IPS-11a (cell line): Measurements from ENCODE around the gene TBX5.

Experiments used
- H3K4me3 ChIP-seq: one replicate; pipeline ENCODE4 v1.5.1; 2013; ENCODE audit warnings: low read depth, low read length, control low read depth

TBX5 gene

DNA sequence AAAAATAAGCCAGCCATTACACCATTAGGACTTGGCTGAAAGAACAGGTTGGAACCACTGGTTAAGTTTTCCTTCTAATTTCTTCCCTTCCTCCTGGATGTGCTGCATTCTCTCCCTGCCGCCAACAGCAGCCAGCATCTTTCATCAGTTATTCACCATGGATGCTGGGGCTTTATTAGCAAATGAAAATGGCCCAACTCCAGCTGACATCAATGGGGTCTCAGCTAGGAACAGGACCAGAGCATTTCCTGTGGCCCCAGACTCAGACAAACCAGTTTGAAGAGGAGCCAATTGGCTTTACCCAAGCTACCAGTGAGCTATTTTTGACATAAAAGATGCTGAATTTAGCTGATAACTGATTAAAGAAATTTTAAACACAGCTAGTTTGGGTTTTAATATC is 26.0 kb upstream of the TBX5 start:
- H3K4me3 ChIP-seq: no peak overlapping the region

DNA sequence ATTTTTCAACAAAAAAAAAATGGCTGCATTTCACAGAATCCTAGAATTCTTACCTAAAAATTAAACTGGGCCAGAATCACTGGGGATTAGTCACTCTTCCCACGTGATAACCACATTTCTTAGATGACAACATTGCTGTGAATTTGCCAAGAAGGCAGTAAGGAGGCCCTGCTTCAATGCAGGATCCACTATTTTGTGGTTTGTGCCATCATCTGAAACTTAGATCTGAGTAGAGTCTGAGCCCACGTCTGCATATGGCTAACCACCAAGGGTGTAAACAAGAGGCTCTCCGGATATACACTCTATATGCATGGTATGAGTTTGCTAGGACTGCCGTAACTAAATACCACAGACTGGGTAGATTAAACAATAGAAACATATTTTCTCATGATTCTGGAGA is 24.4 kb upstream of the TBX5 start:
- no peak overlapping the region for H3K4me3 ChIP-seq

DNA sequence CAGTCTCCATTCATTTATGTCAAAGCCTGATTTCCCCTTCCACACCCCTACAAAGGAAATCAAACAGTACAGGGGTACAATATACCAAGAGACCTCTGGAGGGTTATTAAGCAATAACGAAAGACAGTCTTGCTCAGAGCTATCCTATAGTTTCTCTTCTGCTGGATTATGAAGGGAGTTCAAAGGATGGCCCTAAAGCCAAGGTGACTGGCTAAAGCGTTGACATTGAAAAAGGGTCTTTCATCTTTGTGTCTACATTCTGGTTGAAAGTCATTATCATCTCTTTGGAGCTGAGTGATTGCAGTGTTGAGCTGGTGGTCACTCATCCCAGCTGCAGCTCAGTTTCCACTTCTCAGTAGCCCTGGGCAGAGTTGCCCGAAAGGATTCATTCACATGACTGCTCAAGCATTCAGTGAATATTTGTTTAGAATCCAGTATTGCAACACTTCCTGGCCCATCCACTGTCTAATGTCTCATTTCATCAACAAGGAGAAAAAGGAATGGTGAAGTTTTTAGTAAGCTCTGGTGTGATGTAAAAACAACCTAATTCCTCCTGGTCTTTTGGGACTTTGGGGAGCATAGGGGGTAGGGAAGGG is 19.2 kb upstream of the TBX5 start:
- H3K4me3 ChIP-seq: no peak overlapping the region

DNA sequence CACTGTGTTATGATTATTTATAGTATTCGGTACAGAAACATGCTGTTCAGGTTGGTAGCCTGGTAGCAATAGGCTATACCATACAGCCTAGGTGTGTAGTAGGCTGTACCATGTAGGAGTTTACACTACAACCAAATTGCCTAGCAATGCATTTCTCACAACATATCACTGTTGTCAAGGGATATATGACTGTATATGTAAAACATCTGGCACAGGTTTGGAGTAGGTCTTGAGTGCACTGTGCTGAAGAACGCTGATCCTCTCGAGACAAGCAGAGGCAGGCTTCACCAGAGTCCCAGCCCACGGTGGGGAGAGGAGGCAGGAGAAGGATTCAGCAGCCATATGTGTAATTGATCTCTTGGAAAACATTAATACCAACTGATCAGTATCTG is 15.0 kb upstream of the TBX5 start:
- H3K4me3 ChIP-seq: no peak overlapping the region

- H3K4me3 ChIP-seq: no peak overlapping the region
Observed at GRCh38 chr12:114420182-114420943, 14.4 kb upstream of the TBX5 start.

DNA sequence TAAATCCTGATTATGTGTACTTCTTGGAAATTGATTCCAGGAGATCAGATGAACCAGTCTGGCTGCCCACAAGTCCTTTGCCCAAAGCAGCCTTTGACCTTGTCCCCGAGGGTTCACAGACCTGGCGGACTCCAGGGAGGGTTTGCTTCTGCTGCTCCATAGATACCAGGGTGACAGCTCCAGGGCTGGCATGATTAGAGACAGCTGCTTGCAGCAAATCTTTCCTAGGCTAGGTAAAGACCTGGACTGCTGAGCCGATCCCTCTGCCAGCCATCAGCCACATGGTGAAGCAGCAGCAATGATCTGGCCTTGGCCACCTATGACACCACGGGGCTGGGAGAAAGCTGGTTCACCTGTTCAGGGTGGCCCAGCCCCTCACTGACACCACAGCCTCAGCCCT is 10.1 kb upstream of the TBX5 start:
- H3K4me3 ChIP-seq: no peak overlapping the region

DNA sequence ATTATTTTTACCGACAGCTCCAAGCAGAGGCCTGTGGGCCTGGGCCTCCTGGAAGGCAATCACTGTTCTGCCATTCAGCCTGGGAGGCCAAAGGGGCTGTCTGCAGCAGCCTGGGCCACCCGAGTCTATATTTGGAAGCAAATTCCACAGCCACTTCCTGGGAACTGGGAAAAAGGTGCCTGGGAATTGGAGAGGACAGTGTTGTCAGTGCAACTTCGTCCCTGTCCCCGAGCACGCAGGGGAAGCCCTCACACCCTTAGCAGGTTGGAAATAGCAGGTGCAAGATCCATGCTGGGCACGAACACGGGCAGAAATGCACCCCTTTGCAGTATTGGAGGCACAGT is 9.6 kb upstream of the TBX5 start:
- H3K4me3 ChIP-seq: no peak overlapping the region

DNA sequence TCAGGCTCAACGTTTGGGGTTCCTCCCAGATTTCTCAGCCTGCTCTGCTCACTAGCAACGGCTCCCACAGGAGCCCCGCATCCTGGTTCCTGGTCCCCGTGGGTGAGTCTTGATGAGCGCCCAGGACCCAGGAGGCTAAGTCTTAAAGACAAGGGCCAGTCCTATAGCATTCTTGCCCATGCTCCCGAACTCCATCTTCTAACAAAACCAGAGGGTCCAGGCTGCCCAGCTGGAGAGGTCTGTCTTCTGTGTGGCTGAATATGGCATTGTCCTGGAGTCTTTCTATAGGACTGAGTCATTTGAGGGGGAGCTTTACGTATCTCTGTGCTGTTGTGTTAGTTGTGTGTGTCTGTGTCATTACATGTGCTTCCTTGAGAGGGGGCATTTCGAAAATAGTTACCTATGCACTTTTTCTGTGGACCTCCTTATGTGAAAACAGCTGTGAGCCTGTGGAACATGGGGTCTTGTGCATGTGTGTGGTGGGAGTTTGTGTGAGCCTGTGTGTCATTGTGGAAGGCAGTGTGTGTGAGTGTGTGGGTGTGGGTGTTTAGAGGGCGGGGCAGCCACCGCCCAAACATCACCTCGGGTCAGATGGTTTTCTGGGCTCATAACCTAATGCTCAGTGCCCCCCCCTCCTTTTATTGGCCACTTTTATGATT is 9.1 kb upstream of the TBX5 start:
- no peak overlapping the region for H3K4me3 ChIP-seq

GRCh38 chr12:114414031-114414865 is 8.3 kb upstream of the TBX5 start:
- H3K4me3 ChIP-seq: no peak overlapping the region

DNA sequence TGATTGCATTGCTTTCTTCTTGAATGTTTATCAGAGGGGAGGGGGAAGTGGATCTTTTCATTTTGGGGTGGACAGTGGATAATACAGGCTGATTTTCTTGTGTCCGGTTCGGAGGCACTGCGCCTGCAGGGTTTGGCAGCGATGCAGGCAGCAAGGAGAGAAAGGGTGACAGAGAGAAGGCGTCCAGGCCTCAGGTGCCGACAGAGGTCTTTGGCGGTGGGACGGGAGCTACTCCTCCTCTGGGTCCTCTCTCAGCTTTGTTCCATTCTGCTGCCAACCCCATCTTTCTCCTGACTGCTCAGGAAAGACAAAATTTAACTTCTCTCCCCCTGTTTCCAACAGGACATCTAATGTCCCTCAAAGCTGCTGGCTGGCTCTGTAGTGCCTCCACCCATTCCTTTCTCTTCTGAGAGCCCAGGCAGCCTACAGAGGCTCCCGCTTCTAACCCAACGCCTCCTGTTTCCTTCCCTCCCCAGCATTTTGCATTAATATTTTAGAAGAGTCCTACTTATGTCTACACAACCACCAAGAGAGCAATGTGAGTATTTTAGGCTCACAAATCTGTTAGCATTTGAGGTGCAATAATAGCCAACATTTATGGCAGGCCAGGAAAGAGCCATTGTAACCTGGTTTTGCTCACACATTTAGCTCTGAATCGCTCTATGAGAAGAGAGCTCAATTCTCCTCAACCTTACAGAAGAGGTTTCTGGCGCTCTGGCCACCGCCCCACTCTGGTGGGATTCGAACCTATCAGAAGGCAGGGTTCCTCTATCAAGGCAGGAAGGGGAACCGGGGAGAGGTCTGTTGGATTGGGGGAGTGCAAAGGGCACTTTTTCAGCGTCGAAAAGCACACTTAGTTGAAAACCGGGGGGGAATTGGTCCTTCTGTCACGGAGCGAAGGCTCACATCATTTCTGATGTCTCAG is 7.1 kb upstream of the TBX5 start:
- H3K4me3 ChIP-seq: no peak overlapping the region

- H3K4me3 ChIP-seq: no peak overlapping the region
Observed at GRCh38 chr12:114412307-114412706, 6.4 kb upstream of the TBX5 start.

- no peak overlapping the region for H3K4me3 ChIP-seq
Observed at GRCh38 chr12:114411071-114411837, 5.3 kb upstream of the TBX5 start.

DNA sequence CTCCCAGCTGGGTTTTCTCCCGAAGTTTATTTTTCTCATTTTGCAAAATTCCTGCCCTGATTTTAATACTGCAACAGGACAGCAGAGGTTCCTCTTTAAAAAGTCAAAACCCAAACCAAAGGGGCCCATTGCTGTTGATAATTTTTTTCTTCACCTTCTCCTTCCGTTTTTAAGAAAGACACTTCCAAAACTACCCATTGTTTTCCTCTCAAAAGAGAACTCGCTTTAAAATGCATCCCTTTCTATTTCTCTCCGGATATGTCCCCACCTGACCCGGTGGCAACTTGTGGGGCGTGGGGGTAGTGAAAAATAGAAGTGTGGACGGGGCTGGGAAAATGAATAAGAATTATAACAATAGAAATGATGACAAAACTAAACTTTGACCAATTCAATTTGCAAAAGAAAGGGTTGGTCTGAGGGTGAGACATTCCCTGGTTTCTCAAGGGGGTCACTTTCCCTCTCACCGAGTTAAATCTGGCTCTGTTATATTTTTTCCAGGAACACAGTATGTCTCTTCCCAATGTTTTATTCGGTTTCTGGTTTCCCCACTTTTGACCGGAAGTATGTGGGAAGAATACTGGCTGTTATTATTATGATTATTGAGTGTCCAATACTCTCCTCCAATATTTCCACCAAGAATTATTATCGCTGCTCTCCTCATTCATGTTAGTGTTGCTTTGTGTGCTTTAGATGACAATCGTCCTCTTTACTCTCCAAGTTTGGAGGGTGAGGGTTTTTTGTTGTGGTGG is 4.1 kb upstream of the TBX5 start:
- H3K4me3 ChIP-seq: no peak overlapping the region

GRCh38 chr12:114408886-114409851 is 3.2 kb upstream of the TBX5 start:
- H3K4me3 ChIP-seq: no peak overlapping the region

DNA sequence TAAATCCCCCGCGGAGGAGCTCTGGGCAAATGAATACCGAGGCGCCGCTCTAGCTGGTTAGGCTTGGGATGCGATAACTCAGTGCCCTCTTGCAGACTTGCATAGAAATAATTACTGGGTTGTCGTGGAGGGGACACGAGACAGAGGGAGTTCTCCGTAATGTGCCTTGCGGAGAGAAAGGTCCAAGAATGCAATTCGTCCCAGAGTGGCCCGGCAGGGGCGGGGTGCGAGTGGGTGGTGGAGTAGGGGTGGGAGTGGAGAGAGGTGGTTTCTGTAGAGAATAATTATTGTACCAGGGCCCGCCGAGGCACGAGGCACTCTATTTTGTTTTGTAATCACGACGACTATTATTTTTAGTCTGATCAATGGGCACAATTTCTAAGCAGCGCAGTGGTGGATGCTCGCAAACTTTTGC is 2.5 kb upstream of the TBX5 start:
- no peak overlapping the region for H3K4me3 ChIP-seq

- H3K4me3 ChIP-seq: no peak overlapping the region
Observed at GRCh38 chr12:114407842-114408411, 2.0 kb upstream of the TBX5 start.

DNA sequence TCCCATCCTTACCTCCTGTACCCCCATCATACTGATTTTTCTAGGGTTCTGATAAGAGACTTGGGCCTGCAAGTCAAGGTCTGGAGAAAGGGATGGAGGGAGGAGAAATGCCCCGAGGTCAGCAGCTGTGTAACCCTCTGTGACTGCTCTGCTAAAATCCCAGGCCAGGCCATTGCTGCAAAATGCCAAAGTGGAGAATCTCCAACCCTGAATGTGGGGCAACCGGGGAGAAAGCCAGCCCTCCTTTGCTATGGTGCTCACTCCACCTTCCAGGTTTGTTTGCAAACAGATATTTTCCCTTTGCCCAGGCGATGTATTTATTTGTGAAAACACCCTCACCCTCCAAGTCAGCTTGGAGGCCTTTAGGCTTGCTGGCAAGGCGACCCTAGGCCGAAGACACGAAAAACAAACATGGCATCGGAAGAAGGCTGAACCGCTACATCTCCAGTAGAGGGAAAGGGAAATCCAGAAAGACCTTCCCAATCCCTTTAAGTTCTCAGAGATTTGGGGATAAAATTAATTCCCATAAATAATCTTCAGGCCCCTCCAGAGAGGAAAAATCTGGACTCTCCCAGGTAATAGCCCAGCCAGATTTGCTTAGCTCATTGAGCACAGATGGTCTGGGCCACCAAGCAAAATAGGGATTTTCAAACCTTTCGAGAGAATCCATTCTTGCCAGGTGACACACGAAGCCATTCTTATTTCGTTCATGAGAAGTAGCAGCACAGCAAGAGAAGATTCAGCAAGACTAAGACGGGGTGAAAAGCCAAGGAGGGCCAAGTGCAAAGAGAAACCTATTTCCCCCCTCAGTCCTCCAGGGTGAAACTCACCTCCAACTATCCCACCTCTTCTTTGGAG is 1.3 kb upstream of the TBX5 start:
- no peak overlapping the region for H3K4me3 ChIP-seq
